HepG2 (cell line): ENCODE results near the gene CSNK2B. TPM values are rescaled to one million over a fixed set of nuclear protein-coding genes. Genes with fewer than 3 reads are reported as not detected.
A peak's percentile ranks its signal among the peaks of the same experiment; 100 is the strongest.

Experiments used
- AHDC1 ChIP-seq: sonication (generic); formaldehyde crosslinking; IDR thresholded peaks from 2 replicates; pipeline ENCODE4 v1.5.1; 2020; ENCODE audit warnings: mild to moderate bottlenecking, missing genetic modification reagents, borderline replicate concordance
- ELF3 ChIP-seq: IDR thresholded peaks from 2 replicates; pipeline ENCODE4 v1.6.1; 2016; ENCODE audit warnings: missing genetic modification reagents, missing compliant biosample characterization
- ELF4 ChIP-seq: sonication (generic); formaldehyde crosslinking; IDR thresholded peaks from 2 replicates; pipeline ENCODE4 v1.5.0; 2020; ENCODE audit warnings: missing genetic modification reagents, mild to moderate bottlenecking, moderate library complexity, borderline replicate concordance
- ETV6 ChIP-seq: sonication (generic); formaldehyde crosslinking; conservative IDR thresholded peaks from 2 replicates; pipeline ENCODE4 v1.4.0; 2020; ENCODE audit warnings: missing genetic modification reagents
- KAT7 ChIP-seq: IDR thresholded peaks from 2 replicates; pipeline ENCODE4 v1.6.1; 2018; ENCODE audit warnings: borderline replicate concordance, missing compliant biosample characterization
- SATB2 ChIP-seq: sonication (generic); formaldehyde crosslinking; IDR thresholded peaks from 2 replicates; pipeline ENCODE4 v1.5.0; 2020; ENCODE audit warnings: missing genetic modification reagents
- SMYD3 ChIP-seq: sonication (generic); formaldehyde crosslinking; IDR thresholded peaks from 2 replicates; pipeline ENCODE4 v1.8.1; 2023; ENCODE audit warnings: mild to moderate bottlenecking, missing genetic modification reagents
- ZBTB7A ChIP-seq: sonication (generic); formaldehyde crosslinking; IDR thresholded peaks from 2 replicates; pipeline ENCODE4 v1.8.0; 2022; ENCODE audit warnings: mild to moderate bottlenecking, missing genetic modification reagents
- ZKSCAN1 ChIP-seq: fragments of 150-350 bp; IDR thresholded peaks from 2 replicates; pipeline ENCODE4 v1.6.1; 2014; ENCODE audit warnings: low read length
- ZNF3 ChIP-seq: IDR thresholded peaks from 2 replicates; pipeline ENCODE4 v1.7.0; 2017; ENCODE audit warnings: inconsistent platforms
- ZNF414 ChIP-seq: sonication (generic); formaldehyde crosslinking; IDR thresholded peaks from 2 replicates; pipeline ENCODE4 v1.5.0; 2020; ENCODE audit warnings: missing genetic modification reagents
- ZNF703 ChIP-seq: sonication (generic); formaldehyde crosslinking; IDR thresholded peaks from 2 replicates; pipeline ENCODE4 v1.5.1; 2020; ENCODE audit warnings: missing genetic modification reagents, mild to moderate bottlenecking, moderate library complexity, borderline replicate concordance
- ZNF75D ChIP-seq: sonication (generic); formaldehyde crosslinking; IDR thresholded peaks from 2 replicates; pipeline ENCODE4 v1.8.1; 2023; ENCODE audit warnings: missing genetic modification reagents, mild to moderate bottlenecking, borderline replicate concordance
- ZNF784 ChIP-seq: sonication (generic); formaldehyde crosslinking; IDR thresholded peaks from 2 replicates; pipeline ENCODE4 v1.5.1; 2020; ENCODE audit warnings: missing genetic modification reagents, mild to moderate bottlenecking, borderline replicate concordance
- ZNF850 ChIP-seq: sonication (generic); formaldehyde crosslinking; conservative IDR thresholded peaks from 2 replicates; pipeline ENCODE4 v1.9.0; 2021; ENCODE audit warnings: mild to moderate bottlenecking, missing genetic modification reagents
- polyA plus RNA-seq, 8 experiments: library from polyadenylated mRNA; depleted of rRNA in 3 of 8; stranded (reverse) in 7 of 8; unstranded in 1 of 8; fragments of >200 nt; fragmentation: Illumina TruSeq in 4 of 8; extraction: Trizol in 4 of 8; gene quantifications; 2 replicates each; pipeline versions ENCODE4 v1.2.1 to v1.2.3, GENCODE V29; 2011 to 2016; ENCODE audit warnings: low read depth in 4 of 8, missing spikeins in 1 of 8, mixed read lengths in 1 of 8; ENCODE audit not compliant: insufficient read depth in 1 of 8
- total RNA-seq, 5 experiments: library from RNA; depleted of rRNA; stranded (reverse); fragments of >200 nt; fragmentation: Illumina TruSeq; extraction: Trizol; gene quantifications; 2 replicates each; pipeline ENCODE4 v1.2.3, GENCODE V29; 2016; ENCODE audit warnings: low read depth in 1 of 5
- TF ChIP-seq, protein P1 (sequence below): sonication (generic); formaldehyde crosslinking; IDR thresholded peaks from 2 replicates; pipeline ENCODE4 v1.8.1; 2022; ENCODE audit warnings: low read depth, mild to moderate bottlenecking, missing genetic modification reagents
- TF ChIP-seq, protein P2 (sequence below): sonication (generic); formaldehyde crosslinking; IDR thresholded peaks from 2 replicates; pipeline ENCODE4 v1.5.1; 2020; ENCODE audit warnings: mild to moderate bottlenecking, missing genetic modification reagents, moderate library complexity

CSNK2B gene
- total and polyA plus RNA-seq, 2 of the 13 experiments (the other 11 are each of a cell fraction or from before 2014, with no cell fraction given) = 111 to 296 TPM

GRCh38 chr6:31652925-31653724 lies 12.8 kb upstream of the CSNK2B start (continued):
- TF ChIP-seq AHDC1 (CRISPR knock-in tag) (0 out of 2 replicates have a peak, but pooled peaks have one; percentile 43), KAT7 (no peak), ETV6 (no peak), SMYD3 (CRISPR knock-in tag) (0 out of 2 replicates have a peak, but pooled peaks have one; percentile 7), ZBTB7A (CRISPR knock-in tag) (peak; percentile 91), SATB2 (no peak), ZNF75D (CRISPR knock-in tag) (no peak), ELF3 (0 out of 2 replicates have a peak, but pooled peaks have one; percentile 10), ELF4 (CRISPR knock-in tag) (0 out of 2 replicates have a peak, but pooled peaks have one; percentile 56), ZNF784 (CRISPR knock-in tag) (no peak), ZKSCAN1 (no peak; the same call in 1 of the 2 replicates), ZNF414 (CRISPR knock-in tag) (no peak), ZNF850 (peak; percentile 45; the same call in 1 of the 2 replicates), ZNF703 (CRISPR knock-in tag) (0 out of 2 replicates have a peak, but pooled peaks have one; percentile 2), ZNF3 (CRISPR knock-in tag) (no peak)
- TF ChIP-seq, protein P1, sequence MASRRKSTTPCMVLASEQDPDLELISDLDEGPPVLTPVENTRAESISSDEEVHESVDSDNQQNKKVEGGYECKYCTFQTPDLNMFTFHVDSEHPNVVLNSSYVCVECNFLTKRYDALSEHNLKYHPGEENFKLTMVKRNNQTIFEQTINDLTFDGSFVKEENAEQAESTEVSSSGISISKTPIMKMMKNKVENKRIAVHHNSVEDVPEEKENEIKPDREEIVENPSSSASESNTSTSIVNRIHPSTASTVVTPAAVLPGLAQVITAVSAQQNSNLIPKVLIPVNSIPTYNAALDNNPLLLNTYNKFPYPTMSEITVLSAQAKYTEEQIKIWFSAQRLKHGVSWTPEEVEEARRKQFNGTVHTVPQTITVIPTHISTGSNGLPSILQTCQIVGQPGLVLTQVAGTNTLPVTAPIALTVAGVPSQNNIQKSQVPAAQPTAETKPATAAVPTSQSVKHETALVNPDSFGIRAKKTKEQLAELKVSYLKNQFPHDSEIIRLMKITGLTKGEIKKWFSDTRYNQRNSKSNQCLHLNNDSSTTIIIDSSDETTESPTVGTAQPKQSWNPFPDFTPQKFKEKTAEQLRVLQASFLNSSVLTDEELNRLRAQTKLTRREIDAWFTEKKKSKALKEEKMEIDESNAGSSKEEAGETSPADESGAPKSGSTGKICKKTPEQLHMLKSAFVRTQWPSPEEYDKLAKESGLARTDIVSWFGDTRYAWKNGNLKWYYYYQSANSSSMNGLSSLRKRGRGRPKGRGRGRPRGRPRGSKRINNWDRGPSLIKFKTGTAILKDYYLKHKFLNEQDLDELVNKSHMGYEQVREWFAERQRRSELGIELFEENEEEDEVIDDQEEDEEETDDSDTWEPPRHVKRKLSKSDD (CRISPR knock-in tag) = no peak
- TF ChIP-seq, protein P2, sequence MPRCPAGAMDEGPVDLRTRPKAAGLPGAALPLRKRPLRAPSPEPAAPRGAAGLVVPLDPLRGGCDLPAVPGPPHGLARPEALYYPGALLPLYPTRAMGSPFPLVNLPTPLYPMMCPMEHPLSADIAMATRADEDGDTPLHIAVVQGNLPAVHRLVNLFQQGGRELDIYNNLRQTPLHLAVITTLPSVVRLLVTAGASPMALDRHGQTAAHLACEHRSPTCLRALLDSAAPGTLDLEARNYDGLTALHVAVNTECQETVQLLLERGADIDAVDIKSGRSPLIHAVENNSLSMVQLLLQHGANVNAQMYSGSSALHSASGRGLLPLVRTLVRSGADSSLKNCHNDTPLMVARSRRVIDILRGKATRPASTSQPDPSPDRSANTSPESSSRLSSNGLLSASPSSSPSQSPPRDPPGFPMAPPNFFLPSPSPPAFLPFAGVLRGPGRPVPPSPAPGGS (CRISPR knock-in tag) = no peak
